Peyer's patch (tissue), 4 donors: ENCODE measurements around the gene TECR.

Experiments
- CTCF ChIP-seq, 6 experiments: fragments of 450-650 bp in 4 of 6; fragments of 200-600 bp in 2 of 6; sonication (generic) in 1 of 6; IDR thresholded peaks; one replicate each; pipeline ENCODE4 v1.5.1; 2017 to 2019; ENCODE audit warnings: antibody characterized with exemption in 6 of 6, mild to moderate bottlenecking in 3 of 6, moderate library complexity in 1 of 6
- POLR2A ChIP-seq, 2 donors: fragments of 450-650 bp; IDR thresholded peaks; one replicate each; pipeline ENCODE4 v1.5.1; 2017; ENCODE audit warnings: antibody characterized with exemption in 2 of 2, mild to moderate bottlenecking in 2 of 2, moderate library complexity in 2 of 2

GRCh38 chr19:14480700-14481079 lies 48.7 kb upstream of the TECR start:
- TF ChIP-seq CTCF (IDR thresholded peaks at IDR 0.05): no peak
- TF ChIP-seq POLR2A (IDR thresholded peaks at IDR 0.05): no peak
